Limb (tissue), 2 donors: ENCODE data around the gene GLYATL1B.
"Not testable (repeated sequence)": the region's sequence is repeated elsewhere in the genome, so short reads cannot be mapped to it uniquely, and the experiment has no call there.

Source experiments
- DNase-seq, 2 donors: peaks; one replicate each; pipeline ENCODE4 v3.0.0-alpha.2; 2016; ENCODE audit errors: extremely low spot score in 2 of 2

Gene GLYATL1B

GRCh38 chr11:59086007-59086406 lies at the start of gene GLYATL1B:
GLYATL1B (plus strand) TSS chr11:59086307; CDS start chr11:59086307, 0 bp downstream.
- not testable (repeated sequence) for DNase-seq

- DNase-seq = not testable (repeated sequence)
These were observed 49.6 kb upstream of the GLYATL1B start for GRCh38 chr11:59036542-59036941.

- DNase-seq = peak in 1 of 2 donors; percentile 34
These were observed 48.7 kb upstream of the GLYATL1B start for GRCh38 chr11:59037434-59037833.

GRCh38 chr11:59040607-59041006 lies 45.5 kb upstream of the GLYATL1B start:
- no peak for DNase-seq

GRCh38 chr11:59051383-59051782 lies 34.7 kb upstream of the GLYATL1B start:
- DNase-seq = not testable (repeated sequence)

- DNase-seq = not testable (repeated sequence)
These were observed 33.8 kb upstream of the GLYATL1B start for GRCh38 chr11:59052355-59052754.

GRCh38 chr11:59053387-59053786 lies 32.7 kb upstream of the GLYATL1B start:
- DNase-seq = peak; percentile 3 to 58

GRCh38 chr11:59058120-59059033 lies 27.7 kb upstream of the GLYATL1B start:
- peak; percentile 57 to 87 for DNase-seq

- not testable (repeated sequence) for DNase-seq
These were observed 26.0 kb upstream of the GLYATL1B start for GRCh38 chr11:59060096-59060495.

- DNase-seq = no peak
These were observed 23.2 kb upstream of the GLYATL1B start for GRCh38 chr11:59062602-59063529.

GRCh38 chr11:59063996-59064727 lies 21.9 kb upstream of the GLYATL1B start:
- not testable (repeated sequence) for DNase-seq

- no peak for DNase-seq
These were observed 17.0 kb upstream of the GLYATL1B start for GRCh38 chr11:59069087-59069486.

- no peak for DNase-seq
These were observed 9.1 kb upstream of the GLYATL1B start for GRCh38 chr11:59076876-59077571.

GRCh38 chr11:59078435-59078834 lies 7.7 kb upstream of the GLYATL1B start:
- no peak for DNase-seq

GRCh38 chr11:59079086-59079485 lies 7.0 kb upstream of the GLYATL1B start:
- DNase-seq = no peak

- not testable (repeated sequence) for DNase-seq
These were observed 5.7 kb upstream of the GLYATL1B start for GRCh38 chr11:59080421-59080820.

- DNase-seq = not testable (repeated sequence)
These were observed 4.6 kb upstream of the GLYATL1B start for GRCh38 chr11:59081430-59082020.

- DNase-seq = no peak
These were observed 2.1 kb downstream of the GLYATL1B start for GRCh38 chr11:59088162-59088561.

GRCh38 chr11:59093576-59093975 lies 7.5 kb downstream of the GLYATL1B start:
- not testable (repeated sequence) for DNase-seq

- DNase-seq = not testable (repeated sequence)
These were observed 9.1 kb downstream of the GLYATL1B start for GRCh38 chr11:59095225-59095624.
